SK-N-SH treated with all-trans-retinoic acid at 6 μM for 48 hours (cell line): ENCODE results near the gene FGF22.

Source experiments
- ARNTL ChIP-seq: fragments of 450-650 bp; formaldehyde crosslinking; IDR thresholded peaks from 2 replicates; pipeline ENCODE4 v1.5.0; 2020; ENCODE audit warnings: low read depth, mild to moderate bottlenecking, moderate library complexity, borderline replicate concordance
- POU6F1 ChIP-seq: fragments of 250-450 bp; sonication (Bioruptor Pico); IDR thresholded peaks from 2 replicates; pipeline ENCODE4 v1.8.0; 2021; ENCODE audit warnings: low read depth, mild to moderate bottlenecking, moderate library complexity, borderline replicate concordance
- PPARA ChIP-seq: fragments of 250-450 bp; sonication (Bioruptor Pico); IDR thresholded peaks from 2 replicates; pipeline ENCODE4 v1.5.0; 2020; ENCODE audit warnings: mild to moderate bottlenecking, borderline replicate concordance
- SNAI2 ChIP-seq: fragments of 250-450 bp; sonication (Bioruptor Pico); IDR thresholded peaks from 2 replicates; pipeline ENCODE4 v1.5.0; 2020; ENCODE audit warnings: mild to moderate bottlenecking, moderate library complexity
- ZFP30 ChIP-seq: fragments of 450-650 bp; formaldehyde crosslinking; IDR thresholded peaks from 2 replicates; pipeline ENCODE4 v1.5.0; 2022; ENCODE audit warnings: mild to moderate bottlenecking, moderate library complexity
- ZNF565 ChIP-seq: fragments of 450-650 bp; formaldehyde crosslinking; conservative IDR thresholded peaks from 2 replicates; pipeline ENCODE4 v1.5.0; 2020; ENCODE audit warnings: low read depth, mild to moderate bottlenecking, moderate library complexity
- ZNF70 ChIP-seq: fragments of 450-650 bp; formaldehyde crosslinking; IDR thresholded peaks from 2 replicates; pipeline ENCODE4 v1.5.0; 2020; ENCODE audit warnings: mild to moderate bottlenecking, moderate library complexity
- TF ChIP-seq, protein P1 (sequence below): fragments of 250-450 bp; sonication (Bioruptor Pico); IDR thresholded peaks from 2 replicates; pipeline ENCODE4 v1.8.0; 2020; ENCODE audit warnings: mild to moderate bottlenecking, moderate library complexity, borderline replicate concordance

GRCh38 chr19:618247-618619 is 21.4 kb upstream of the FGF22 start:
- TF ChIP-seq, protein P1, sequence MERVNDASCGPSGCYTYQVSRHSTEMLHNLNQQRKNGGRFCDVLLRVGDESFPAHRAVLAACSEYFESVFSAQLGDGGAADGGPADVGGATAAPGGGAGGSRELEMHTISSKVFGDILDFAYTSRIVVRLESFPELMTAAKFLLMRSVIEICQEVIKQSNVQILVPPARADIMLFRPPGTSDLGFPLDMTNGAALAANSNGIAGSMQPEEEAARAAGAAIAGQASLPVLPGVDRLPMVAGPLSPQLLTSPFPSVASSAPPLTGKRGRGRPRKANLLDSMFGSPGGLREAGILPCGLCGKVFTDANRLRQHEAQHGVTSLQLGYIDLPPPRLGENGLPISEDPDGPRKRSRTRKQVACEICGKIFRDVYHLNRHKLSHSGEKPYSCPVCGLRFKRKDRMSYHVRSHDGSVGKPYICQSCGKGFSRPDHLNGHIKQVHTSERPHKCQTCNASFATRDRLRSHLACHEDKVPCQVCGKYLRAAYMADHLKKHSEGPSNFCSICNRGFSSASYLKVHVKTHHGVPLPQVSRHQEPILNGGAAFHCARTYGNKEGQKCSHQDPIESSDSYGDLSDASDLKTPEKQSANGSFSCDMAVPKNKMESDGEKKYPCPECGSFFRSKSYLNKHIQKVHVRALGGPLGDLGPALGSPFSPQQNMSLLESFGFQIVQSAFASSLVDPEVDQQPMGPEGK (CRISPR knock-in tag) = no peak
- TF ChIP-seq ZNF70 (CRISPR knock-in tag) = no peak
- no peak for TF ChIP-seq PPARA (CRISPR knock-in tag)
- no peak for TF ChIP-seq SNAI2 (CRISPR knock-in tag)
- no peak for TF ChIP-seq ZNF565 (CRISPR knock-in tag)
- no peak for TF ChIP-seq ZFP30 (CRISPR knock-in tag)
- TF ChIP-seq POU6F1 (CRISPR knock-in tag) = no peak
- TF ChIP-seq ARNTL (CRISPR knock-in tag) = no peak
